GM12878 (cell line): Measurements from ENCODE around the gene ALDH3B2. TPM values are rescaled to one million over a fixed set of nuclear protein-coding genes. Genes with fewer than 3 reads are reported as not detected.

Experiments used
- BHLHE40 ChIP-seq, 2 experiments: fragments of 450-650 bp in 1 of 2; IDR thresholded peaks; 2 replicates each; pipeline ENCODE4 v1.6.1; 2011 to 2017; ENCODE audit warnings: low read depth in 2 of 2, borderline replicate concordance in 1 of 2, improper control_type of control experiment in 1 of 2, low read length in 1 of 2, mild to moderate bottlenecking in 1 of 2
- CBX5 ChIP-seq: sonication (generic); IDR thresholded peaks from 2 replicates; pipeline ENCODE4 v1.6.1; 2016; ENCODE audit warnings: low read depth, moderate library complexity, mild to moderate bottlenecking, inconsistent platforms
- CHD2 ChIP-seq: IDR thresholded peaks from 2 replicates; pipeline ENCODE4 v1.6.1; 2011; ENCODE audit warnings: low read depth, low read length, improper control_type of control experiment, borderline replicate concordance
- CREM ChIP-seq: IDR thresholded peaks from 2 replicates; pipeline ENCODE4 v1.6.1; 2014; ENCODE audit warnings: antibody characterized with exemption, low read depth
- CTCF ChIP-seq, 3 experiments: IDR thresholded peaks in 2 of 3; conservative IDR thresholded peaks in 1 of 3; 2 replicates each; pipeline ENCODE4 v1.5.1; 2011; ENCODE audit warnings: low read depth in 3 of 3, low read length in 3 of 3, mild to moderate bottlenecking in 3 of 3, control low read depth in 2 of 3, moderate library complexity in 2 of 3, inconsistent platforms in 1 of 3, mixed read lengths in 1 of 3; ENCODE audit not compliant: control insufficient read depth in 2 of 3, insufficient read depth in 1 of 3; ENCODE audit errors: extremely low read depth in 1 of 3
- EGR1 ChIP-seq, 2 experiments: IDR thresholded peaks; 1 replicate in 1 of 2; 2 replicates in 1 of 2; pipeline ENCODE4 v1.6.1; 2011 to 2012; ENCODE audit warnings: low read depth in 2 of 2, low read length in 2 of 2, borderline replicate concordance in 1 of 2, mild to moderate bottlenecking in 1 of 2, moderate library complexity in 1 of 2
- GATAD2B ChIP-seq: fragments of 450-650 bp; conservative IDR thresholded peaks from 2 replicates; pipeline ENCODE4 v1.6.1; 2017; ENCODE audit warnings: low read depth, mild to moderate bottlenecking, moderate library complexity
- HDAC2 ChIP-seq: fragments of 200-600 bp; sonication (generic); IDR thresholded peaks from 2 replicates; pipeline ENCODE4 v1.6.1; 2017
- HDGF ChIP-seq: fragments of 450-650 bp; IDR thresholded peaks from 2 replicates; pipeline ENCODE4 v1.6.1; 2016; ENCODE audit warnings: antibody characterized with exemption
- IKZF1 ChIP-seq: fragments of 450-650 bp; conservative IDR thresholded peaks from 2 replicates; pipeline ENCODE4 v1.6.1; 2017; ENCODE audit warnings: antibody characterized with exemption, mild to moderate bottlenecking
- IRF4 ChIP-seq: IDR thresholded peaks from 2 replicates; pipeline ENCODE4 v1.6.1; 2011; ENCODE audit warnings: low read depth, low read length
- KAT2A ChIP-seq: conservative IDR thresholded peaks from 2 replicates; pipeline ENCODE4 v1.6.1; 2011; ENCODE audit warnings: low read depth, low read length; ENCODE audit not compliant: control insufficient read depth
- MXI1 ChIP-seq: fragments of 150-350 bp; IDR thresholded peaks from 2 replicates; pipeline ENCODE4 v1.6.1; 2011; ENCODE audit warnings: low read depth, mild to moderate bottlenecking, inconsistent platforms, low read length, improper control_type of control experiment
- NBN ChIP-seq: fragments of 450-650 bp; IDR thresholded peaks from 2 replicates; pipeline ENCODE4 v1.6.1; 2016
- PAX5 ChIP-seq: IDR thresholded peaks from 2 replicates; pipeline ENCODE4 v1.6.1; 2011; ENCODE audit warnings: low read depth, low read length, borderline replicate concordance
- POLR2AphosphoS5 ChIP-seq: IDR thresholded peaks from 2 replicates; pipeline ENCODE4 v1.6.1; 2011; ENCODE audit warnings: mild to moderate bottlenecking, low read length, inconsistent platforms
- POU2F2 ChIP-seq: IDR thresholded peaks from 3 replicates; pipeline ENCODE4 v1.6.1; 2011; ENCODE audit warnings: low read depth, mild to moderate bottlenecking, low read length, borderline replicate concordance
- RBBP5 ChIP-seq: fragments of 200-600 bp; sonication (generic); conservative IDR thresholded peaks from 2 replicates; pipeline ENCODE4 v1.6.1; 2016
- SIN3A ChIP-seq: IDR thresholded peaks from 2 replicates; pipeline ENCODE4 v1.6.1; 2012; ENCODE audit warnings: low read depth, low read length, improper control_type of control experiment
- SMAD1 ChIP-seq: fragments of 450-650 bp; IDR thresholded peaks from 2 replicates; pipeline ENCODE4 v1.6.1; 2018; ENCODE audit warnings: mild to moderate bottlenecking, low read depth; ENCODE audit not compliant: partially characterized antibody
- SRF ChIP-seq, 2 experiments: IDR thresholded peaks; 2 replicates each; pipeline ENCODE4 v1.6.1; 2011; ENCODE audit warnings: low read depth in 2 of 2, low read length in 2 of 2, mild to moderate bottlenecking in 1 of 2, moderate library complexity in 1 of 2
- TBL1XR1 ChIP-seq: IDR thresholded peaks from 2 replicates; pipeline ENCODE4 v1.6.1; 2012; ENCODE audit warnings: low read depth, low read length, improper control_type of control experiment
- TCF3 ChIP-seq: IDR thresholded peaks from 2 replicates; pipeline ENCODE4 v1.6.1; 2012; ENCODE audit warnings: low read depth, mild to moderate bottlenecking, low read length, borderline replicate concordance; ENCODE audit not compliant: insufficient read depth
- ZNF217 ChIP-seq: fragments of 450-650 bp; IDR thresholded peaks from 2 replicates; pipeline ENCODE4 v1.6.1; 2017; ENCODE audit warnings: antibody characterized with exemption, mild to moderate bottlenecking
- ZNF622 ChIP-seq: fragments of 450-650 bp; IDR thresholded peaks from 2 replicates; pipeline ENCODE4 v1.6.1; 2017; ENCODE audit warnings: mild to moderate bottlenecking, inconsistent platforms
- polyA plus RNA-seq, 11 experiments: library from polyadenylated mRNA; depleted of rRNA in 4 of 11; unstranded in 6 of 11; stranded (reverse) in 5 of 11; fragments of >200 nt; fragmentation: Nextera tagmentation in 4 of 11; fragmentation: Illumina TruSeq in 1 of 11; extraction: Ambion mirVana in 4 of 11; extraction: Trizol in 1 of 11; gene quantifications; 1 replicate in 1 of 11; 2 replicates in 10 of 11; pipeline versions ENCODE4 v1.2.1 to v1.2.3, GENCODE V29; 2011 to 2016; ENCODE audit warnings: inconsistent platforms in 2 of 11, missing spikeins in 2 of 11, low read depth in 1 of 11
- total RNA-seq, 4 experiments: library from RNA; depleted of rRNA in 3 of 4; stranded (reverse); fragments of >200 nt in 3 of 4; fragmentation: Illumina TruSeq in 1 of 4; extraction: Trizol in 1 of 4; gene quantifications; 2 replicates each; pipeline versions ENCODE4 v1.2.1 to v1.2.3, GENCODE V29; 2013 to 2021
- TF ChIP-seq, protein P1 (sequence below): IDR thresholded peaks from 2 replicates; pipeline ENCODE4 v1.6.1; 2011; ENCODE audit warnings: borderline replicate concordance, low read depth, mild to moderate bottlenecking, moderate library complexity, mixed read lengths, low read length; ENCODE audit not compliant: insufficient read depth; ENCODE audit errors: extremely low read length
- TF ChIP-seq, protein P2 (sequence below): fragments of 450-650 bp; IDR thresholded peaks from 2 replicates; pipeline ENCODE4 v1.6.1; 2016; ENCODE audit warnings: mild to moderate bottlenecking

ALDH3B2 gene
- total and polyA plus RNA-seq, 10 of the 15 experiments (the other 5 are each of a cell fraction or from before 2014, with no cell fraction given) = 0.09 to 0.17 TPM; not detected in 8

DNA sequence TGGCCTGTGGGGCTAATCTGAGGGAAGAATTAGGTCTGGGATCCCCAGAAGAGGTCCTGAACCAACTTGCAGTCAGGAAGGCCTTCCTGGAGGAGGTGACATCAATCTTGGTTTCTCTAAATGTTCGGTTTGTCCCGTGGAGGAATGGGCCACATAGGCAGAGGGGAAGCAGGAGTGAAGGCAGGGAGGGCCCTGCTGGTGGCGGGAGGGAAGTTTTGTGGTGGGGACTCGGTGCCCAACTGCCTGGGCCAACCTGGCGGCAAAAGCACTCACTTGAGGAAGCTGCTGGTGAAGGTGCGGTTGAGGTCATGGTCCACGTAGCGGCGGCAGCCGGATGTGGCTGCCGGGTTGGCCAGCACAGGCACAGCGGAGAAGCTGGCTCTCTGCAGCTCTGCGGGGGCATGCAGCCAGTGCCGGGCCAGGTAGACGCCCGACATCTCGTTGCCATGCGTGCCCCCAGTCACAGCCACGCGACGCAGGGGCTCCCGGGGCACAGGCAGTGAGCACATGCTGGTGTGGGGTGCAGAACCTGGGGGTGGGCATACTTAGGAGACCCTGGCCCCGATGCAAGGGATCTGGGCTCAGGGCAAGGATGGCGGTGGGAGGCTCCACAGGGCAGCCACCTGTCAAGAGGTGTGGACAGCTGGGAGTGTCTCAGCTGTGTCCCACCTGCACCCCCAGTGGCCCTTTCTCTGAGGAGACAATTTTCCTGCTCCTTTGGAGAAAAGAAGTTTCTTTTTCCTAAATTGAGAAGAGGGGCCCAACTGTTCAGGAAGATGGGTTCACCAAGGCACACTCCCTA lies 27.7 kb downstream of the ALDH3B2 start (continued):
- TF ChIP-seq, protein P1, sequence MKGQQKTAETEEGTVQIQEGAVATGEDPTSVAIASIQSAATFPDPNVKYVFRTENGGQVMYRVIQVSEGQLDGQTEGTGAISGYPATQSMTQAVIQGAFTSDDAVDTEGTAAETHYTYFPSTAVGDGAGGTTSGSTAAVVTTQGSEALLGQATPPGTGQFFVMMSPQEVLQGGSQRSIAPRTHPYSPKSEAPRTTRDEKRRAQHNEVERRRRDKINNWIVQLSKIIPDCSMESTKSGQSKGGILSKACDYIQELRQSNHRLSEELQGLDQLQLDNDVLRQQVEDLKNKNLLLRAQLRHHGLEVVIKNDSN = no peak
- peak; percentile 72; the same call in 1 of the 2 replicates for TF ChIP-seq NBN
- TF ChIP-seq MXI1 = no peak
- TF ChIP-seq POLR2AphosphoS5 = no peak
- no peak for TF ChIP-seq HDAC2
- no peak for TF ChIP-seq CTCF (IDR thresholded peaks at IDR 0.05 in 2 of 3, conservative IDR thresholded peaks at IDR 0.05 in 1 of 3; ENCODE audit: control insufficient read depth in 2 of 3, extremely low read depth in 1 of 3, insufficient read depth in 1 of 3, low read depth in 3 of 3, low read length in 3 of 3)
- 0 out of 2 replicates have a peak, but pooled peaks have one; percentile 50 for TF ChIP-seq HDGF
- TF ChIP-seq KAT2A = no peak
- TF ChIP-seq BHLHE40 (IDR thresholded peaks at IDR 0.05; ENCODE audit: borderline replicate concordance in 1 of 2, low read depth in 2 of 2, low read length in 1 of 2) = peak in 1 of 2 experiments; percentile 64; a peak in 1 of 4 replicates
- TF ChIP-seq TCF3 = 0 out of 2 replicates have a peak, but pooled peaks have one; percentile 39
- peak; percentile 80 for TF ChIP-seq PAX5
- peak; percentile 86 for TF ChIP-seq ZNF217
- TF ChIP-seq CHD2 = no peak
- 0 out of 3 replicates have a peak, but pooled peaks of 1 of the 2 experiments have one; percentile 8 for TF ChIP-seq EGR1 (IDR thresholded peaks at IDR 0.05; ENCODE audit: borderline replicate concordance in 1 of 2, low read depth in 2 of 2, low read length in 2 of 2)
- TF ChIP-seq SIN3A = no peak
- no peak; the same call in 1 of the 2 replicates for TF ChIP-seq CREM
- TF ChIP-seq, protein P2, sequence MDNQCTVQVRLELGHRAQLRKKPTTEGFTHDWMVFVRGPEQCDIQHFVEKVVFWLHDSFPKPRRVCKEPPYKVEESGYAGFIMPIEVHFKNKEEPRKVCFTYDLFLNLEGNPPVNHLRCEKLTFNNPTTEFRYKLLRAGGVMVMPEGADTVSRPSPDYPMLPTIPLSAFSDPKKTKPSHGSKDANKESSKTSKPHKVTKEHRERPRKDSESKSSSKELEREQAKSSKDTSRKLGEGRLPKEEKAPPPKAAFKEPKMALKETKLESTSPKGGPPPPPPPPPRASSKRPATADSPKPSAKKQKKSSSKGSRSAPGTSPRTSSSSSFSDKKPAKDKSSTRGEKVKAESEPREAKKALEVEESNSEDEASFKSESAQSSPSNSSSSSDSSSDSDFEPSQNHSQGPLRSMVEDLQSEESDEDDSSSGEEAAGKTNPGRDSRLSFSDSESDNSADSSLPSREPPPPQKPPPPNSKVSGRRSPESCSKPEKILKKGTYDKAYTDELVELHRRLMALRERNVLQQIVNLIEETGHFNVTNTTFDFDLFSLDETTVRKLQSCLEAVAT = peak; percentile 63; the same call in 1 of the 2 replicates
- no peak for TF ChIP-seq RBBP5
- no peak for TF ChIP-seq SRF (IDR thresholded peaks at IDR 0.05; ENCODE audit: low read depth in 2 of 2, low read length in 2 of 2)
- TF ChIP-seq ZNF622 = no peak
- no peak for TF ChIP-seq SMAD1
- TF ChIP-seq IRF4 = no peak
- TF ChIP-seq TBL1XR1 = no peak
- TF ChIP-seq POU2F2 = no peak
- TF ChIP-seq GATAD2B = peak; percentile 90
- TF ChIP-seq IKZF1 = peak; percentile 68
- TF ChIP-seq CBX5 = no peak
